CD8-positive, alpha-beta memory T cell (primary cell): Measurements from ENCODE around the gene ANGEL1. TPM values are rescaled to one million over a fixed set of nuclear protein-coding genes. Genes with fewer than 3 reads are reported as not detected.
A peak's percentile ranks its signal among the peaks of the same experiment; 100 is the strongest.

ENCODE experiments used
- CTCF ChIA-PET: fragments of 350-600 bp; sonication (Branson Sonifier 250); formaldehyde crosslinking; loops from one replicate; lab custom pipeline; 2021; ENCODE audit warnings: antibody characterized with exemption; lab: Charles Lee
- POLR2A ChIA-PET: fragments of 350-600 bp; sonication (Branson Sonifier 250); formaldehyde crosslinking; loops from one replicate; lab custom pipeline; 2021; ENCODE audit warnings: antibody characterized with exemption; lab: Charles Lee
- DNase-seq, 5 donors: peaks; one replicate each; pipeline versions ENCODE4 v3.0.0 to v3.0.0-alpha.2; 2020 to 2022; ENCODE audit warnings: mixed read lengths in 1 of 5
- H3K27ac ChIP-seq: one replicate; pipeline ENCODE4 v1.7.0; 2013; ENCODE audit warnings: low read depth, mild to moderate bottlenecking, low read length, moderate library complexity
- H3K27me3 ChIP-seq: 2 replicates; pipeline ENCODE4 v1.7.0; 2013; ENCODE audit warnings: low read length, mild to moderate bottlenecking; ENCODE audit not compliant: insufficient read depth, poor library complexity, severe bottlenecking
- H3K36me3 ChIP-seq: 2 replicates; pipeline ENCODE4 v1.7.0; 2013; ENCODE audit warnings: mild to moderate bottlenecking, low read length, moderate library complexity; ENCODE audit not compliant: insufficient read depth
- H3K4me1 ChIP-seq: 2 replicates; pipeline ENCODE4 v1.7.0; 2013; ENCODE audit warnings: mild to moderate bottlenecking, low read length, moderate library complexity; ENCODE audit not compliant: insufficient read depth
- H3K4me3 ChIP-seq: 2 replicates; pipeline ENCODE4 v1.7.0; 2013; ENCODE audit warnings: mild to moderate bottlenecking, low read length
- H3K9me3 ChIP-seq: 2 replicates; pipeline ENCODE4 v1.7.0; 2013; ENCODE audit warnings: mild to moderate bottlenecking, low read length
- H3K27ac Mint-ChIP-seq, 8 donors: one replicate each; pipeline ENCODE4 v1.8.0; 2020 to 2021; ENCODE audit warnings: mixed read lengths in 8 of 8, mild to moderate bottlenecking in 6 of 8, inconsistent platforms in 3 of 8, moderate library complexity in 3 of 8
- H3K27me3 Mint-ChIP-seq, 2 donors: one replicate each; pipeline ENCODE4 v1.8.0; 2020 to 2021; ENCODE audit warnings: mixed read lengths in 2 of 2, mild to moderate bottlenecking in 1 of 2, moderate library complexity in 1 of 2
- H3K36me3 Mint-ChIP-seq, 3 donors: one replicate each; pipeline ENCODE4 v1.8.0; 2020 to 2021; ENCODE audit warnings: mixed read lengths in 3 of 3, inconsistent platforms in 1 of 3, mild to moderate bottlenecking in 1 of 3
- H3K4me1 Mint-ChIP-seq, 3 donors: one replicate each; pipeline ENCODE4 v1.8.0; 2020 to 2021; ENCODE audit warnings: mixed read lengths in 3 of 3, inconsistent platforms in 1 of 3, mild to moderate bottlenecking in 1 of 3
- H3K4me3 Mint-ChIP-seq, 7 donors: one replicate each; pipeline ENCODE4 v1.8.0; 2020 to 2021; ENCODE audit warnings: mixed read lengths in 7 of 7, mild to moderate bottlenecking in 6 of 7, moderate library complexity in 4 of 7, inconsistent platforms in 2 of 7
- H3K9me3 Mint-ChIP-seq, 5 donors: one replicate each; pipeline ENCODE4 v1.8.0; 2020 to 2022; ENCODE audit warnings: mixed read lengths in 5 of 5, mild to moderate bottlenecking in 3 of 5, moderate library complexity in 2 of 5, inconsistent platforms in 1 of 5
- polyA plus RNA-seq: library from polyadenylated mRNA; unstranded; fragments of 300-500 nt; fragmentation: Illumina TruSeq; gene quantifications from one replicate; pipeline ENCODE4 v1.2.3, GENCODE V29; 2021
- total RNA-seq, 2 experiments: library from RNA; stranded (reverse); gene quantifications; one replicate each; pipeline ENCODE4 v1.2.3, GENCODE V29; 2021

ANGEL1 gene
- total and polyA plus RNA-seq, 3 experiments from 2014 or later = 16.0 to 19.7 (median 17.1) TPM

GRCh38 chr14:76829013-76829365 lies 16.3 kb upstream of the ANGEL1 start:
- Histone ChIP-seq H3K9me3 (no peaks in the 10 kb centered on the region), H3K4me1 (no peaks in the 10 kb centered on the region), H3K27ac (no peak overlapping the region), H3K27me3 (no peaks in the 10 kb centered on the region), H3K4me3 (no peak overlapping the region), H3K36me3 (no peaks in the 10 kb centered on the region)
- POLR2A ChIA-PET = no interaction called here
- Mint-ChIP-seq H3K9me3 (no peaks in the 10 kb centered on the region), H3K27me3 (peaks cover 6 to 11% of the 10 kb centered on the region in 2 donors), H3K36me3 (no peaks in the 10 kb centered on the region), H3K27ac (peak overlapping the region in 1 of 8 donors; percentile 27), H3K4me1 (no peaks in the 10 kb centered on the region), H3K4me3 (no peak overlapping the region)
- no peak for DNase-seq
- CTCF ChIA-PET = no interaction called here

GRCh38 chr14:76828339-76829012 lies 15.8 kb upstream of the ANGEL1 start:
- ChIA-PET POLR2A (no interaction called here), CTCF (no interaction called here)
- H3K27me3 Mint-ChIP-seq = peaks cover 6 to 8% of the 10 kb centered on the region in 2 donors
- Histone ChIP-seq H3K27ac (no peak overlapping the region), H3K4me1 (no peaks in the 10 kb centered on the region), H3K36me3 (no peaks in the 10 kb centered on the region), H3K9me3 (no peaks in the 10 kb centered on the region), H3K4me3 (no peak overlapping the region), H3K27me3 (no peaks in the 10 kb centered on the region)
- no peak overlapping the region for H3K4me3 Mint-ChIP-seq
- peak overlapping the region in 1 of 8 donors; percentile 27 for H3K27ac Mint-ChIP-seq
- H3K9me3 Mint-ChIP-seq = no peaks in the 10 kb centered on the region
- H3K36me3 Mint-ChIP-seq = no peaks in the 10 kb centered on the region
- no peaks in the 10 kb centered on the region for H3K4me1 Mint-ChIP-seq
- DNase-seq = no peak

- no peak overlapping the region for H3K4me3 ChIP-seq
- CTCF ChIA-PET = no interaction called here
- H3K27ac ChIP-seq = no peak overlapping the region
- H3K27ac Mint-ChIP-seq = no peak overlapping the region
- H3K27me3 ChIP-seq = no peaks in the 10 kb centered on the region
- no peak overlapping the region for H3K4me3 Mint-ChIP-seq
- POLR2A ChIA-PET = no interaction called here
- DNase-seq = no peak
- no peaks in the 10 kb centered on the region for H3K9me3 Mint-ChIP-seq
- no peaks in the 10 kb centered on the region for H3K4me1 ChIP-seq
- no peaks in the 10 kb centered on the region for H3K36me3 Mint-ChIP-seq
- H3K36me3 ChIP-seq = no peaks in the 10 kb centered on the region
- no peaks in the 10 kb centered on the region for H3K9me3 ChIP-seq
- no peaks in the 10 kb centered on the region for H3K4me1 Mint-ChIP-seq
- H3K27me3 Mint-ChIP-seq = peaks cover 6 to 10% of the 10 kb centered on the region in 2 donors
These were observed 15.1 kb upstream of the ANGEL1 start for GRCh38 chr14:76827696-76828296.

- ChIA-PET CTCF (no interaction called here), POLR2A (no interaction called here)
- H3K27ac Mint-ChIP-seq = no peak within 1 kb of the TSS
- no peak within 1 kb of the TSS for H3K4me3 ChIP-seq
- H3K9me3 ChIP-seq = no peaks in the 10 kb centered on the region
- H3K27me3 Mint-ChIP-seq = peaks cover 6 to 11% of the 10 kb centered on the region in 2 donors
- H3K4me1 Mint-ChIP-seq = no peaks in the 10 kb centered on the region
- no peaks in the 10 kb centered on the region for H3K27me3 ChIP-seq
- no peaks in the 10 kb centered on the region for H3K36me3 ChIP-seq
- no peak for DNase-seq
- no peak within 1 kb of the TSS for H3K27ac ChIP-seq
- H3K4me3 Mint-ChIP-seq = no peak within 1 kb of the TSS
- H3K36me3 Mint-ChIP-seq = no peaks in the 10 kb centered on the region
- H3K9me3 Mint-ChIP-seq = no peaks in the 10 kb centered on the region
- no peaks in the 10 kb centered on the region for H3K4me1 ChIP-seq
These were observed 13.4 kb upstream of the ANGEL1 start, which contains the start of gene LRRC74A for GRCh38 chr14:76826122-76826521. LRRC74A (plus strand) TSS chr14:76826408; CDS start chr14:76826698, 290 bp downstream.

- Mint-ChIP-seq H3K4me3 (no peak overlapping the region), H3K27me3 (peaks cover 17 to 25% of the 10 kb centered on the region in 2 donors), H3K27ac (no peak overlapping the region), H3K4me1 (no peaks in the 10 kb centered on the region), H3K36me3 (no peaks in the 10 kb centered on the region), H3K9me3 (no peaks in the 10 kb centered on the region)
- H3K27me3 ChIP-seq = no peaks in the 10 kb centered on the region
- DNase-seq = no peak
- H3K36me3 ChIP-seq = no peaks in the 10 kb centered on the region
- POLR2A ChIA-PET = no interaction called here
- no peaks in the 10 kb centered on the region for H3K9me3 ChIP-seq
- H3K4me1 ChIP-seq = no peaks in the 10 kb centered on the region
- H3K27ac ChIP-seq = no peak overlapping the region
- CTCF ChIA-PET = no interaction called here
- no peak overlapping the region for H3K4me3 ChIP-seq
These were observed 8.0 kb upstream of the ANGEL1 start for GRCh38 chr14:76820700-76821099.

- Histone ChIP-seq H3K4me3 (no peak overlapping the region), H3K36me3 (no peaks in the 10 kb centered on the region), H3K4me1 (peaks cover 23% of the 10 kb centered on the region), H3K27me3 (no peaks in the 10 kb centered on the region), H3K27ac (no peak overlapping the region), H3K9me3 (no peaks in the 10 kb centered on the region)
- DNase-seq = no peak
- Mint-ChIP-seq H3K27ac (peak overlapping the region in 1 of 8 donors; percentile 98), H3K27me3 (peaks cover 4 to 12% of the 10 kb centered on the region in 2 donors), H3K4me3 (no peak overlapping the region), H3K9me3 (no peaks in the 10 kb centered on the region), H3K4me1 (peaks cover 19 to 28% (median 26%) of the 10 kb centered on the region in 3 donors), H3K36me3 (peaks cover 0 to 7% (median 0%) of the 10 kb centered on the region in 3 donors)
- ChIA-PET CTCF (no interaction called here), POLR2A (no interaction called here)
These were observed 2.3 kb upstream of the ANGEL1 start for GRCh38 chr14:76814726-76815645.

- CTCF ChIA-PET = interaction anchor here (1.0 to 2.1 kb wide), 4 partner anchors 10 to 102 kb away, joined by 4 to 11 read pairs (median 4); no protein-coding TSS in a partner anchor
- POLR2A ChIA-PET = no interaction called here
- peak overlapping the region; percentile 83 to 97 (median 95) for H3K4me3 Mint-ChIP-seq
- H3K27ac Mint-ChIP-seq = peak overlapping the region; percentile 57 to 98 (median 92)
- peaks cover 0 to 33% (median 8%) of the 10 kb centered on the region in 3 donors for H3K36me3 Mint-ChIP-seq
- no peak for DNase-seq
- H3K9me3 Mint-ChIP-seq = no peaks in the 10 kb centered on the region
- Histone ChIP-seq H3K4me3 (peak overlapping the region; percentile 70), H3K36me3 (peaks cover 8% of the 10 kb centered on the region), H3K27ac (peak overlapping the region; percentile 60), H3K4me1 (peaks cover 23% of the 10 kb centered on the region), H3K27me3 (no peaks in the 10 kb centered on the region), H3K9me3 (no peaks in the 10 kb centered on the region)
- peaks cover 26 to 37% (median 37%) of the 10 kb centered on the region in 3 donors for H3K4me1 Mint-ChIP-seq
- H3K27me3 Mint-ChIP-seq = peaks cover 0 to 4% of the 10 kb centered on the region in 2 donors
These were observed 625 bp downstream of the ANGEL1 start for GRCh38 chr14:76812093-76812421.
